ENCODE data around the gene PARP12.
"Not testable (repeated sequence)": the region's sequence is repeated elsewhere in the genome, so short reads cannot be mapped to it uniquely, and the experiment has no call there.

PARP12 gene, protein sequence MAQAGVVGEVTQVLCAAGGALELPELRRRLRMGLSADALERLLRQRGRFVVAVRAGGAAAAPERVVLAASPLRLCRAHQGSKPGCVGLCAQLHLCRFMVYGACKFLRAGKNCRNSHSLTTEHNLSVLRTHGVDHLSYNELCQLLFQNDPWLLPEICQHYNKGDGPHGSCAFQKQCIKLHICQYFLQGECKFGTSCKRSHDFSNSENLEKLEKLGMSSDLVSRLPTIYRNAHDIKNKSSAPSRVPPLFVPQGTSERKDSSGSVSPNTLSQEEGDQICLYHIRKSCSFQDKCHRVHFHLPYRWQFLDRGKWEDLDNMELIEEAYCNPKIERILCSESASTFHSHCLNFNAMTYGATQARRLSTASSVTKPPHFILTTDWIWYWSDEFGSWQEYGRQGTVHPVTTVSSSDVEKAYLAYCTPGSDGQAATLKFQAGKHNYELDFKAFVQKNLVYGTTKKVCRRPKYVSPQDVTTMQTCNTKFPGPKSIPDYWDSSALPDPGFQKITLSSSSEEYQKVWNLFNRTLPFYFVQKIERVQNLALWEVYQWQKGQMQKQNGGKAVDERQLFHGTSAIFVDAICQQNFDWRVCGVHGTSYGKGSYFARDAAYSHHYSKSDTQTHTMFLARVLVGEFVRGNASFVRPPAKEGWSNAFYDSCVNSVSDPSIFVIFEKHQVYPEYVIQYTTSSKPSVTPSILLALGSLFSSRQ

DNA sequence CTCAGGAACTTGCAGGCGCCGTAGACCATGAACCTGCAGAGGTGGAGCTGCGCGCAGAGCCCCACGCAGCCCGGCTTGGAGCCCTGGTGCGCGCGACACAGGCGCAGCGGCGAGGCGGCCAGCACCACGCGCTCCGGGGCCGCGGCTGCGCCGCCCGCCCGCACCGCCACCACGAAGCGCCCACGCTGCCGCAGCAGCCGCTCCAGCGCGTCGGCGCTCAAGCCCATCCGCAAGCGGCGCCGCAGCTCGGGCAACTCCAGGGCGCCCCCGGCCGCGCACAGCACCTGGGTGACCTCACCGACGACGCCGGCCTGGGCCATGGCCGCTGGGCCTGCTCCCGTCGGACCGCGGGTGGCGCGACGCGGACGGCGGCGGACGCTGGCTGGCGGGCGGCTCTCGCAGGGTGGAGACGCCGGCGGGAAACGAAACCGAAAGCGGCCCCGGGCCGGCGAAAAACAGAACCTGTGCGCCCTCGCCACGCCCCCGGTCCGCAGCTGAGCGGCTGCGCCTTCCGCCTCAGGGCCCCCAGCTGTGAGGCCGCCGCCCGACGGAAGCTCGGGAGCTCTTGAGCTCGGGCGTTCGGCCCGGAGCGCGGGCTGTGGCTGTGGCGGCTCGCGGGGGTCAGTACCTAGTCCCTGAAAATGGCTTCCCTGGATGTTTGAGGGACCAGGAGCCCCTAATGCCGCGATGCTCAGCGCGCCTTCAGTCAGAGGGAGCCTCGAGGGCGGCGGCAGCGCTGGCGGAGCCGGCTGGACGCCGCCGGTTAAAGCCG, at the start of gene PARP12:
Gene PARP12, minus strand, starts transcription at position 424 of the 772 bp plus-strand sequence. Its CDS starts 104 bp downstream, at position 320.
- DNase-seq = peak; percentile 34 to 84 (median 54)

- not testable (repeated sequence) for DNase-seq
Measured at GRCh38 chr7:140108777-140109176, 46.0 kb upstream of the PARP12 start.

- no peak for DNase-seq
Measured at GRCh38 chr7:140096459-140096858, 33.7 kb upstream of the PARP12 start.

GRCh38 chr7:140093375-140093774, 30.6 kb upstream of the PARP12 start:
- DNase-seq = no peak

DNA sequence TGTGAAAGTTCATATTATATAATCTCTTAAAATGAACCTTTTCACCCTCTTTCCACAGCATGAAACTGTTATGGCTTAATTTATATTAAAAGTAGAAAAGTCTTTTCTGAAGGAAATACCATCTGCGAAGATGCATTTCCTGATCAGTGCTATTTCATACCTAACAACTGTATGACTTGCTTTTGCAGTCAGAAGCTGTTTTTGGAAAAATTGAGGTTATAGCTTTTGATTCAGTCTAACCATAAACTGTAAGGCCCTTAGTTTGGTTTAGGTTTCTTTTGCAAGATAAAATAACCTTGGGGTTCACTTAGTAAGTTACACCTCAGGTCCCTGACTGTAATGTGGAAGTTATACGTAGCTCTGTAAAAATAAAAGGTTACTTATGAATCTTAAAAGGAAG, 22.7 kb upstream of the PARP12 start:
- DNase-seq = no peak

DNA sequence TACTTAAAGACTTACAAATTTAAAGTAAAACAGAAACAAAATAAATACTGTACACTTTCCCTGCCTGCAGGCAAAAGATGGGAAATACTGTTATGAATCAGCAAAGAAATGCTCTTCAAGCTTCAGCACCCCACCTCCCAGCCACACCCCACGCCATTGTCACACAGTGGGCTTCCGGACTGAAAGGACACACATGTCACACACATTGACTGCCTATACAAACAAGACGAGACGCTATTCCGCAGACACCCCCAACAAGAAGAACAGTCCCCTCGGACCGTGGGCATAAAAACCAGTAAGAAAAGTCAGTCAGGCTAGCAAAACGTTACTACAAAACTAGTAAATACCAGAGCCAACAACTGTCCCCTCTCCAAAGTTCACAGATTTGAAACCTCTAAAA, 22.2 kb upstream of the PARP12 start:
- DNase-seq = no peak

- DNase-seq = no peak
Measured at GRCh38 chr7:140084142-140084655, 21.4 kb upstream of the PARP12 start.

GRCh38 chr7:140082770-140083169, 20.0 kb upstream of the PARP12 start:
- no peak for DNase-seq

- no peak for DNase-seq
Measured at GRCh38 chr7:140081774-140082425, 19.1 kb upstream of the PARP12 start.

DNA sequence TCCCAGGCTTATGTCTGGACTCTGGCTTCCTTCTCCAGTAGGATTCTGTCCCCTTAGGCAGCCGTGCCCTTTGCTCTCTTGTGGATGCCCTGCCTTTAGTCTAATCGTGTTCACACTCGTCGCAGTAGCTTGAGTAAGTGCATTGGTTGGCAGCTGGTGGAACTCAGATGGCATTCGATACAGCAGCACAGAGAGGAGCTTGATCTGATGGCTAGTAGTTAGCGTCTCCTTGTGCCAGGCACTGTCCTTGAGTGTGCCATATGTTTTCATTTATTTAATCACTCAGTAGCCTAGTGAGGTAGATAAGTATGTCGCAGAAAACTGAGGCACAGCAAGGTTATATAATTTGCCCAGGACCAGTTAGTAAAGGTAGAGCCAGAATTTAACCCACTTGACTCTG, 18.2 kb upstream of the PARP12 start:
- DNase-seq = no peak

DNA sequence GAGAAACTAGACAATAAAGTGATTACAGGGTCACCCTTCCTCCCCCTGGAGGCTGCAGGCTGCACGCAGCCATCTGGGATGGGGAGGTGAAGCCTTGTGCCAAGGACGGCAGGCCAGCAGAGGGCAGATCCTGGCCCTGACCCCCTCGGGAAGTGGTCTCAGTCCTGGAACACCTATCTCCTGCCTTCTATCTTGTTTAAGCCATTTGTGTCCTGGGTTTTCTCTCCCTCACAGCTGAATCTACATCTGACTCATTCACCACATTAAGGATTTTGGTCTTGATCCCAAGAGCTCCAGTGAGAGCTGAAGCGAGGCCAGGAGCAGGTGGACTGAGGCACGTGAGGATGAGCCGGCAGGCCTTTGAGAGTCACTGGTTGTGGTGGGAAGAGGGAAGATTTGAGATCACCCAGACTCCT, 16.4 kb upstream of the PARP12 start:
- no peak for DNase-seq

DNA sequence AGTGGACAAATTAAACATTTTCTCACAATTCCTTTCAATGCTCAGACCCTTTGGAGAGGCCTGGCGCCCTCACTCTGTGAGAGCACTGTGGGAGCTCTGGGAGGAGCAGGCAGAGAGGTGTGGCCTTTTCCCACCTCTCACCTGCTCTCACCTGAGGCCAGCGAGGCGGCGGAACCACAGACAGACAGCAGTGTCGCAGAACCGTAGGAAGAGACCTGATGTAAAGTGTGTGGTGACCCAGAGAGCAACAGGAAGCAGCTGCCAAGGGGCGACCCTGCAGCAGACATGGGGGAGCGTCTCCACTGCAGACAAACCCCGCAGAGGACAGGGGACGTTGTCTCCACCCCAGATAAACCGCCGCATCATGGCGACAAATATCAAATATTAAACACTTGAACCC, 15.6 kb upstream of the PARP12 start:
- DNase-seq = no peak

DNA sequence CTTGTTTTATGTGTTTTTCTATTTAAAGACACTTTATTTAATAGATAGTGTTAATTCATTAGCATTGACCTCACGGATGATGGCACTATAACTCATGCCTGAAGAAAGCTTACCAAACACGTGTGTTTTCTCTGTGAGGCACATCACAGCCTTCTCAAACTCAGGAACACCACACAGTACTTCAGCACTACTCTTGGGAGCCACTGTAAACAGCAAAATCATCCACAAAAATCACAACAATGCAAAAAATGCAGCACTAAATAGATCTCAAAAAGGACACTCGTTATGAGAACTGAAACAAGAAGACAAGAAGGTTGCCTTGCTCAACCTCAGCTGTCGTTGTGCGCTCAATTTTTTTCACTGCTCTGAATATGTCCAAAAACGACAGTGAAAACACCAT, 12.0 kb upstream of the PARP12 start:
- no peak for DNase-seq

DNA sequence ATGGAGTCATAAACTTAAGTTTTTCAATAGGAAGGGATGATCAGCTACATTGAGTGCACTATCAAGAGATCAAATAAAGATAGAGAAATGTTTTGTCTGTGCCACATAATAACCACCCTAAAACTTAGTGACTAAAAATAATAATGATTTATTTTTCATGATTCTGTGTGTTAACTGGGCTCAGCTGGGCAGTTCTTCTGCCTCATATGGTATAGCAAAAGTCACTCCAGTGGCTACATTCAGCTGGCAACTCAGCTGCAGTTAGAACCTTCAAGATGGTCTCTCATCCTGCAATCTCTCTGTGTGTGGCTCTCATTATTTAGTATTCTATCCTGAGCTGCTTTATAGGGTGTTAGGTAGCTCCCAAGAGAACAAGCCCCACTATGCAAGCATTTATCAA, 7.8 kb upstream of the PARP12 start:
- no peak for DNase-seq

DNA sequence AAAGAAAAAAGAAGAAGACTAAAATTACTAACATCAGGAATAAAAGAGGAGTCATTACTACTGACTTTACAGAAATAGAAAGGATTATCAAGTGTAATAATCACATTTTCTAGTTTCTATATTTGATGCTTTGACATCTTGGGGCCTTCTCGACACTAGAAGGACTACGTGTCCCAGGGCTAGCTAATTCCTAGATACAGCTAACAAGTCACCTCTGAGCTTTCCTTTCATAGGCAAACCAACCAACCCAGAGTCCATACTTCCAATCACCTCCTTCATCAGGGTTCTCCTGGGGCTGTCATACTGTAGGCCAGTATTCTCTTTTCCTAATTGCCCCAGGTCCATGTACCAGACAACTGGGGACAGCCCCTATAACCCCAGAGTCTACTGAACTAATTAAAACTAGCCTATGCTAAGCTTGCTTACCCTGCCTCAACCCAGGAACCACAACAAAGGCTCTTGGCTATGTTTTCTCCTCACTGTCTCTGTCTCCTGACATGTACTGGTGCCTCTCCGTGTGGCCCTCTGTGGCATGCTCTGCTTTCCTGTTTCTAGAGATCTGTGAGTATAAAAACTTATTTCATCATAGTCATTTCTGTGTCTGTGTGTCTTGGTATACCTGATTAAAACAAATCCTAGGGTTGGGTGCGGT, 6.7 kb upstream of the PARP12 start:
- DNase-seq = no peak

GRCh38 chr7:140068033-140068432, 5.3 kb upstream of the PARP12 start:
- DNase-seq = no peak

DNA sequence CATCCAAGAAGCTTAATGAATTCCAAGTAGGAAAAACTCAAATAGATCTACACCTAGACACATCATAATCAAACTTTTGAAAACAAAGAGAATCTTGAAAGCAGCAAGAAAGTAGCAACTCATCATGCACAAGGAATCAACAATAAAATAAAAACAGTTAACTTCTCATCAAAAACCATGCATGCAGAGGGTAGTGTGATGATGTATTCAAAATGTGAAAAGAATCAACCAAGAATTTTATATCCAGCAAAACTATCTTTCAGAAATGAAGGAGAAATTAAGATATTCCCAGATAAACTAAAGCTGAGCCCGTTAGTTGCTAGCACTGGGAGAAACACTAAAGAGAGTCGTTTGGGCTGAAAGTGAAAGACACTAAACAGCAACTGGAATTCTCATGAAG, 4.3 kb upstream of the PARP12 start:
- DNase-seq = no peak

DNA sequence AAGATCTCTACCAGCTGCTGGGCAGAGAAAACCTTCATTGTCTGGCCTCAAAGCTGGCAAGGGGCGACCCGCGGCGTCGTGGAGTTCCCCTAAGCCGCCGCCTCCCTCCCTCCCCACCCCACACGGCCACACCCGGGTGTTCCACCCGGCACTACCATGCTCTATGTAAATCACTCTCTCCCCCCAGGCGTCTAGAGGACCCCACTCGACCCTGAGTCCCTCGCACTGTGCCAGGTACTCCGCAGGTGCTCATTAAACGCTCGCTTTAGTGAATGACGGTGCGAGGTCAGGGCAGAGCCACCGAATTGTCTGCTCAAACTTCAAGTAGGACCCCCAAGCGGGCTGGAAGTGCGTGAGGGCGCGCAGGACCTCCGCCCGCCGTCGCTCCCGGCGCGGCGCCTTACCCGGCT, 628 bp downstream of the PARP12 start:
- DNase-seq = peak in 1 of 4 experiments; percentile 47

GRCh38 chr7:140061607-140061930, 1.2 kb downstream of the PARP12 start:
- no peak for DNase-seq

DNA sequence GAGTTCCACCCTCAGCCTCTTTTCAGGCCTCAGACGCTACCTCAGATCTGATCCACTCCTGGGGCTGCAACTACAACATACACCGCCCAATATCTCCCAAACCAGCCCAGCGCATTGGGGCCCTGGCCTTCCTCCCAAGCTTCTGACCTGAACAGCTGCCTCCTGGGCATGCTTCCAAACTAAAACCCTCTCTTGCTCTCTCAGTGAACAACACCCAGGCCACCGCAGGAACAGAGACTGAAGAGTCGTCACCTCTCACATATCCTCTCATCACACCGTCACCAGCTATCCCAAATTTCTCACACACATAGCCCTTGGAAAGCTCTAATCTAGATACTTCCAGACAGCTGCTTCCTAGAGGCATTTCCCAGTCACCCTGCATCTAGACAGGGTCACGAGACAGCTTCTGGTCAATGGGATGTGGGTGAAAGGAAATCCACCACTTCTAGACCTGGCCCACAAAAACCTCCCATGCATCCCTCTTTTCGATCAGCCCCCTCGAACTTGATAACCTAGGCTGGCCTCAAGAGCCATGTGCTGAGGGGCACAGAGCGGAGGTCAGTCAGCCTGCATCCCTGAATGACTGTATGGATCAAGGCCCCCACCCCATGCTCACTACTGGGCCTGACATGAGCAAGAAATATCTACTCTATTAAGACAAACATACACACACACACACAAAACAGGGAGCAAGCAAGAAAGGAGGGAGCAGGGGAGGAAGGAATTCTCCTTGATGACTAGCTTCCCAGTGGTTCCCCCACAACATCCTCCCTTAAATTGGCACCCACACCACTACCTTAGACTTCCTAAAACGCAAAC, 1.8 kb downstream of the PARP12 start:
- DNase-seq = no peak

GRCh38 chr7:140060243-140060630, 2.5 kb downstream of the PARP12 start:
- no peak for DNase-seq
